ENCODE data around the gene PLA2G3. TPM values are rescaled to one million over a fixed set of nuclear protein-coding genes. Genes with fewer than 3 reads are reported as not detected.
"Not testable (repeated sequence)": the region's sequence is repeated elsewhere in the genome, so short reads cannot be mapped to it uniquely, and the experiment has no call there.

PLA2G3 gene
- total RNA-seq, 1 experiment from 2014 or later, result not detected

DNA sequence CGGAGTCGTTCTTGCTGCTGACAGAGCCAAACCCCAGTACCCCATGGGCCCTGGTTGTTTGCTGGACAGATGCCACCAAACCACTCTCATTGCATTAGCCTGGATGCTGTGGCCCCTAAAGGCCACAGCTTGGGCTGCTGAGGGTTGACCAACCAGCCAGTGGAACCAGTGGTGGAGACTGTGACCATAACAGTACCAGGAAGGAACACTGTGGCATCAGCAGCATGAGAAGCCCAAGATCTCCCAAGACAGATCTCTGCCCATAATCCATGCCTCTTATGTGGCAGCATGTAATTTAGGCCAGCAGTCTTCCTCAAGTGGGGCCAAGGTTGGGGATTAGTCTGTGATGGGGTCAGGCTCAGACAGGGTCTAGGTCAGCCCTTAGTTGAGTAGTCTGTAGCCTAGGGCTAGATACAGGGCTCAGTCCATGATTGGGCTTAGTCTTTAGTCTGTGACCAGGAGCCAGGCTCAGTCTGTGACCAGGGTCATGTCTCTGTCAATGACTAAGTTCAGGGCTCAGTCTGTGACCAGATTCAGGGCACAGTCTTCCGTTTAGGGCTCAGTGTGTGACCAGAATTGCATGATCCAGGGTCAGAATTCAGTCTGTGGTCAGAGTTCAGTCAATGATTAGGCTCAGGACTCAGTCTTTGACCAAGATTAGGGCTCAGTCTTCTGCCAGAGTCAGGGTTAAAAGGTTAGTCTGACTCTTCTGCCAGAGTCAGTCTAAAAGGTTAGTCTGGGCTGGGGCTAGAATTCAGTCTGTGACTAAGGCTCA lies 22.1 kb downstream of the PLA2G3 start (continued):
- no peak for TF ChIP-seq CEBPB (IDR thresholded peaks at IDR 0.05; ENCODE audit: low read depth)

DNA sequence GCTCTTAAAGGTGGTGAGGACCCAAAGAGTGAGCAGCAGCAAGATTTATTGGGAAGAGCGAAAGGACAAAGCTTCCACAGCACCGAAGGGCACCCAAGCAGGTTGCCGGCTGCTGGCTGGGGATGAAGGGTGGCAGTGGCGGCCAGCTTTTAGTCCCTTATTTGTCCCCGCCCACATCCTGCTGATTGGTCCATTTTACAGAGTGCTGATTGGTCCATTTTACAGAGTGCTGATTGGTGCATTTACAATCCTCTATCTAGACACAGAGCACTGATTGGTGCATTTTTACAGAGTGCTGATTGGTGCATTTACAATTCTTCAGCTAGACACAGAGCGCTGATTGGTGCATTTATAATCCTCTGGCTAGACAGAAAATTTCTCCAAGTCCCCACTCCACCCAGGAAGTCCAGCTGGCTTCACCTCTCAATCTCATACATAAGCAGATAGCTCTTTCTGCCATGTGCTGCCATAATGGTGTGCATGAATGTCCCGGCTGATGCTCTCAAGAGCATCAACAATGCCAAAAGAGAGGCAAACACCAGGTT lies 27.7 kb downstream of the PLA2G3 start:
- H3K9me3 ChIP-seq (ENCODE audit: control insufficient read depth in 1 of 2, insufficient read depth in 1 of 2, low read depth in 1 of 2, low read length in 2 of 2); H3K4me2 ChIP-seq (ENCODE audit: low read length); CTCF ChIA-PET; DNase-seq (ENCODE audit: low read depth, low spot score); H3K4me1 ChIP-seq (ENCODE audit: control insufficient read depth in 1 of 2, insufficient read depth in 2 of 2, low read length in 2 of 2); H2AFZ ChIP-seq (ENCODE audit: low read depth, low read length, poor library complexity, severe bottlenecking); H3K27ac ChIP-seq (ENCODE audit: low read depth, low read length); BruUV-seq (replicated peaks); H3K36me3 ChIP-seq (ENCODE audit: control insufficient read depth in 1 of 2, insufficient read depth in 2 of 2, low read length in 2 of 2); ATAC-seq; POLR2A ChIA-PET; H3K9me2 ChIP-seq (ENCODE audit: insufficient read depth); H3K9ac ChIP-seq (ENCODE audit: low read length); intact Hi-C loops (cut with micrococcal nuclease); H3K79me2 ChIP-seq (ENCODE audit: insufficient read depth, low read length); H3K27me3 ChIP-seq (ENCODE audit: insufficient read depth, low read length); RAD21 ChIA-PET (ENCODE audit: low non-redundant PET in 1 of 2, low total read pairs in 2 of 2, uncharacterized antibody in 2 of 2, unreplicated experiment in 2 of 2); H3K4me3 ChIP-seq (replicated peaks in 1 of 2; ENCODE audit: low read depth in 1 of 2, low read length in 2 of 2); H4K20me1 ChIP-seq (ENCODE audit: insufficient read depth): not testable (repeated sequence)

DNA sequence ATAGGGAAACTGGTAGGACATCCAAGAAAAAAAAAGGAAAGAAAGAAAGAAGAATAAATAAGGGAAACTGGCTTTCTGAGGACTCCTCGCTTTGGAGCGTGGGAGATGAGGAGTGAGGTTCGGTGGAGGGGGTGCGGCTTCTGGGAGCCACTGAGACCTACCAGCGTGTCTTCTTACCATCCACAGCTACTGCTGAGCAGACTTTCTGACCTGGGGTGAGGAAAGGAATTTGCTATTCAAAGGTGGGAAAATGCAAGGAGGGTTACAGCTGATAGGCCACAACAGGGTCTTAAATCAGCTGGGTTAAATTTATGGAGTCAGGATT lies 32.5 kb downstream of the PLA2G3 start:
- ATAC-seq (peak; percentile 21), DNase-seq (ENCODE audit: low read depth, low spot score) (no peak)
- H3K27ac ChIP-seq (ENCODE audit: low read depth, low read length), result peak overlapping the region; percentile 39; the same call in 1 of the 2 replicates
- peak overlapping the region; percentile 87 for H2AFZ ChIP-seq (ENCODE audit: low read depth, low read length, poor library complexity, severe bottlenecking)
- intact Hi-C loops (cut with micrococcal nuclease), result loop anchor here (1.0 kb wide), 3 partner anchors 41 to 164 kb away; no protein-coding TSS in a partner anchor
- H3K4me3 ChIP-seq (replicated peaks in 1 of 2; ENCODE audit: low read depth in 1 of 2, low read length in 2 of 2), result peak overlapping the region; percentile 43 to 53
- ChIA-PET RAD21 (ENCODE audit: low non-redundant PET in 1 of 2, low total read pairs in 2 of 2, uncharacterized antibody in 2 of 2, unreplicated experiment in 2 of 2) (interaction anchor here (0.7 to 1.7 kb wide), 10 partner anchors 24 to 343 kb away, joined by 3 to 8 read pairs (median 3); no protein-coding TSS in a partner anchor), POLR2A (interaction anchor here (0.9 to 1.9 kb wide), 13 partner anchors 8 to 139 kb away, joined by 3 to 8 read pairs (median 4); partner anchors contain the start of genes INPP5J, MORC2 and SMTN), CTCF (interaction anchor here (0.7 to 3.5 kb wide), 33 partner anchors 9 to 473 kb away, joined by 3 to 57 read pairs (median 5); partner anchors contain the start of genes INPP5J, RNF185 and SMTN)
- peak overlapping the region; percentile 78 for H3K4me2 ChIP-seq (ENCODE audit: low read length)
- H4K20me1 ChIP-seq (ENCODE audit: insufficient read depth), result no peaks in the 10 kb centered on the region
- no TSS peak for BruUV-seq (replicated peaks)
- no peaks in the 10 kb centered on the region; the same call in 1 of the 2 replicates for H3K79me2 ChIP-seq (ENCODE audit: insufficient read depth, low read length)
- peaks cover 14 to 21% of the 10 kb centered on the region in 2 experiments; a peak in 3 of 4 replicates for H3K4me1 ChIP-seq (ENCODE audit: control insufficient read depth in 1 of 2, insufficient read depth in 2 of 2, low read length in 2 of 2)
- H3K27me3 ChIP-seq (ENCODE audit: insufficient read depth, low read length), result no peaks in the 10 kb centered on the region
- 0 out of 4 replicates have a peak, but pooled peaks cover 0 to 3% of the 10 kb centered on the region in 2 experiments for H3K36me3 ChIP-seq (ENCODE audit: control insufficient read depth in 1 of 2, insufficient read depth in 2 of 2, low read length in 2 of 2)
- no peaks in the 10 kb centered on the region for H3K9me3 ChIP-seq (ENCODE audit: control insufficient read depth in 1 of 2, insufficient read depth in 1 of 2, low read depth in 1 of 2, low read length in 2 of 2)
- no peaks in the 10 kb centered on the region for H3K9me2 ChIP-seq (ENCODE audit: insufficient read depth)
- peak overlapping the region; percentile 43 for H3K9ac ChIP-seq (ENCODE audit: low read length)
- TF ChIP-seq POLR2A (IDR thresholded peaks at IDR 0.05; ENCODE audit: borderline replicate concordance, extremely low read depth, insufficient read depth, insufficient read length), result peak; percentile 8
- TF ChIP-seq ZNF274 (IDR thresholded peaks at IDR 0.05; ENCODE audit: low read depth, low read length), result no peak

Data from HCT116 (cell line).